HCT116 (cell line): ENCODE measurements around the gene COX7B. TPM values are rescaled to one million over a fixed set of nuclear protein-coding genes. Genes with fewer than 3 reads are reported as not detected.

Experiments used
- ATAC-seq: fragments of 200-7000 bp; cut with Tn5 transposase; 2 replicates; pipeline ENCODE4 v1.9.1; 2020; ENCODE audit warnings: mild to moderate bottlenecking, moderate library complexity
- BruUV-seq: library from RNA; stranded (reverse); fragments of 400-500 nt; replicated peaks from 2 replicates; lab custom pipeline; 2021; lab: Mats Ljungman, UMichigan
- CTCF ChIA-PET: fragments of 300-600 bp; sonication (Branson Sonifier 250); formaldehyde crosslinking; loops from one replicate; lab custom pipeline; 2021; ENCODE audit warnings: antibody characterized with exemption; lab: Charles Lee
- POLR2A ChIA-PET: fragments of 300-600, 350-600 bp; sonication (Branson Sonifier 250); formaldehyde crosslinking; loops from one replicate; lab custom pipeline; 2021; ENCODE audit warnings: antibody characterized with exemption; lab: Charles Lee
- RAD21 ChIA-PET, 2 experiments: fragments of 300-600 bp; sonication (Branson Sonifier 250); formaldehyde crosslinking; loops; one replicate each; lab custom pipeline; 2023; ENCODE audit warnings: low total read pairs in 2 of 2; ENCODE audit not compliant: uncharacterized antibody in 2 of 2, unreplicated experiment in 2 of 2, low non-redundant PET in 1 of 2; lab: Charles Lee
- DNase-seq: peaks from one replicate; pipeline ENCODE4 v3.0.0-alpha.2; 2010; ENCODE audit warnings: low read depth, low spot score
- H2AFZ ChIP-seq: fragments of 200-600 bp; shearing (Covaris generic), sonication (generic); 2 replicates; pipeline ENCODE4 v1.6.1; 2017; ENCODE audit warnings: low read depth, mixed run types, mixed read lengths, antibody characterized with exemption, low read length; ENCODE audit not compliant: poor library complexity, severe bottlenecking
- H3K27ac ChIP-seq: 2 replicates; pipeline ENCODE4 v1.5.1; 2012; ENCODE audit warnings: low read depth, low read length
- H3K27me3 ChIP-seq: fragments of 200-600 bp; sonication (generic); 2 replicates; pipeline ENCODE4 v1.6.1; 2016; ENCODE audit warnings: mixed run types, low read length, mixed read lengths; ENCODE audit not compliant: insufficient read depth
- H3K36me3 ChIP-seq, 2 experiments: fragments of 200-500 bp in 1 of 2; fragments of 200-600 bp in 1 of 2; sonication (Bioruptor generic) in 1 of 2; sonication (generic) in 1 of 2; 2 replicates each; pipeline versions ENCODE4 v1.5.1 to v1.6.1; 2014 to 2016; ENCODE audit warnings: low read length in 2 of 2, inconsistent platforms in 1 of 2, mixed read lengths in 1 of 2, mixed run types in 1 of 2; ENCODE audit not compliant: insufficient read depth in 2 of 2, control insufficient read depth in 1 of 2
- H3K4me1 ChIP-seq, 2 experiments: fragments of 200-600 bp in 1 of 2; sonication (generic) in 1 of 2; 2 replicates each; pipeline versions ENCODE4 v1.5.1 to v1.6.1; 2012 to 2017; ENCODE audit warnings: low read length in 2 of 2, inconsistent platforms in 1 of 2, mild to moderate bottlenecking in 1 of 2, mixed read lengths in 1 of 2, mixed run types in 1 of 2, moderate library complexity in 1 of 2; ENCODE audit not compliant: insufficient read depth in 2 of 2, control insufficient read depth in 1 of 2
- H3K4me2 ChIP-seq: fragments of 200-600 bp; sonication (generic); 2 replicates; pipeline ENCODE4 v1.6.1; 2017; ENCODE audit warnings: mixed run types, low read length, mixed read lengths
- H3K4me3 ChIP-seq, 2 experiments: fragments of 200-600 bp in 1 of 2; sonication (generic) in 1 of 2; replicated peaks in 1 of 2; 2 replicates each; pipeline ENCODE4 v1.5.1; 2011 to 2016; ENCODE audit warnings: low read length in 2 of 2, control low read depth in 1 of 2, low read depth in 1 of 2, mild to moderate bottlenecking in 1 of 2, mixed read lengths in 1 of 2, mixed run types in 1 of 2
- H3K79me2 ChIP-seq: fragments of 200-600 bp; sonication (generic); 2 replicates; pipeline ENCODE4 v1.6.1; 2017; ENCODE audit warnings: mild to moderate bottlenecking, mixed run types, low read length, moderate library complexity, mixed read lengths; ENCODE audit not compliant: insufficient read depth
- H3K9ac ChIP-seq: fragments of 200-600 bp; sonication (generic); 2 replicates; pipeline ENCODE4 v1.6.1; 2016; ENCODE audit warnings: low read length, mixed read lengths
- H3K9me2 ChIP-seq: fragments of 200-600 bp; sonication (generic), shearing (Covaris generic); 2 replicates; pipeline ENCODE4 v1.6.1; 2017; ENCODE audit warnings: mixed run types, mild to moderate bottlenecking, moderate library complexity; ENCODE audit not compliant: insufficient read depth
- H3K9me3 ChIP-seq, 2 experiments: fragments of 200-500 bp in 1 of 2; fragments of 200-600 bp in 1 of 2; sonication (Bioruptor generic) in 1 of 2; sonication (generic) in 1 of 2; 2 replicates each; pipeline ENCODE4 v1.6.1; 2014 to 2017; ENCODE audit warnings: low read length in 2 of 2, mixed read lengths in 2 of 2, inconsistent platforms in 1 of 2, low read depth in 1 of 2, mild to moderate bottlenecking in 1 of 2, mixed run types in 1 of 2, moderate library complexity in 1 of 2; ENCODE audit not compliant: control insufficient read depth in 1 of 2, insufficient read depth in 1 of 2
- H4K20me1 ChIP-seq: fragments of 200-600 bp; sonication (generic), shearing (Covaris generic); 2 replicates; pipeline ENCODE4 v1.6.1; 2017; ENCODE audit warnings: mixed run types, mild to moderate bottlenecking, moderate library complexity; ENCODE audit not compliant: insufficient read depth
- ATF3 ChIP-seq: IDR thresholded peaks from 2 replicates; pipeline ENCODE4 v1.6.1; 2012
- CBX3 ChIP-seq: IDR thresholded peaks from 2 replicates; pipeline ENCODE4 v1.6.1; 2012; ENCODE audit warnings: low read depth
- CTCF ChIP-seq, 3 experiments: fragments of 200-600 bp in 1 of 3; sonication (generic) in 1 of 3; IDR thresholded peaks in 2 of 3; conservative IDR thresholded peaks in 1 of 3; 2 replicates each; pipeline ENCODE4 v1.5.1; 2012 to 2017; ENCODE audit warnings: low read depth in 2 of 3, low read length in 2 of 3, antibody characterized with exemption in 1 of 3, borderline replicate concordance in 1 of 3, control low read depth in 1 of 3, mild to moderate bottlenecking in 1 of 3, mixed read lengths in 1 of 3, mixed run types in 1 of 3, moderate library complexity in 1 of 3; ENCODE audit not compliant: insufficient read depth in 1 of 3
- EGR1 ChIP-seq: IDR thresholded peaks from 2 replicates; pipeline ENCODE4 v1.6.1; 2012; ENCODE audit warnings: low read depth
- EZH2 ChIP-seq: fragments of 200-600 bp; sonication (generic); IDR thresholded peaks from 2 replicates; pipeline ENCODE4 v1.6.1; 2017; ENCODE audit warnings: antibody characterized with exemption, mixed run types
- EZH2phosphoT487 ChIP-seq: fragments of 200-600 bp; IDR thresholded peaks from 2 replicates; pipeline ENCODE4 v1.6.1; 2018; ENCODE audit warnings: antibody characterized with exemption, borderline replicate concordance
- FOSL1 ChIP-seq: IDR thresholded peaks from 2 replicates; pipeline ENCODE4 v1.6.1; 2012; ENCODE audit warnings: low read depth
- JUND ChIP-seq: IDR thresholded peaks from 2 replicates; pipeline ENCODE4 v1.6.1; 2012
- REST ChIP-seq: IDR thresholded peaks from 2 replicates; pipeline ENCODE4 v1.6.1; 2012; ENCODE audit warnings: low read depth
- SIN3A ChIP-seq: IDR thresholded peaks from 2 replicates; pipeline ENCODE4 v1.6.1; 2012; ENCODE audit warnings: low read depth
- SP1 ChIP-seq: IDR thresholded peaks from 2 replicates; pipeline ENCODE4 v1.6.1; 2012; ENCODE audit warnings: low read depth
- SRF ChIP-seq: IDR thresholded peaks from 2 replicates; pipeline ENCODE4 v1.6.1; 2012; ENCODE audit warnings: low read depth
- ZBTB33 ChIP-seq: IDR thresholded peaks from 2 replicates; pipeline ENCODE4 v1.6.1; 2011; ENCODE audit warnings: mild to moderate bottlenecking, low read length, moderate library complexity; ENCODE audit not compliant: insufficient replicate concordance; ENCODE audit errors: extremely low read depth
- ZFX ChIP-seq: fragments of 450-650 bp; IDR thresholded peaks from 2 replicates; pipeline ENCODE4 v1.6.1; 2017
- ZNF274 ChIP-seq: fragments of 200-500 bp; sonication (Bioruptor generic); IDR thresholded peaks from 2 replicates; pipeline ENCODE4 v1.6.1; 2014; ENCODE audit warnings: mild to moderate bottlenecking, low read depth, low read length, inconsistent platforms
- intact Hi-C: fragments of 100-400 bp; cut with micrococcal nuclease; formaldehyde crosslinking; loops from 2 replicates; pipeline ENCODE4 v1.10.0; 2022
- total RNA-seq: library from RNA; stranded (reverse); gene quantifications from one replicate; pipeline ENCODE4 v1.2.1, GENCODE V29; 2021; ENCODE audit not compliant: unreplicated experiment

Gene COX7B
- total RNA-seq, 1 experiment from 2014 or later = 268 TPM

- H3K79me2 ChIP-seq = no peaks in the 10 kb centered on the region
- no peaks in the 10 kb centered on the region for H3K9me3 ChIP-seq
- H3K27ac ChIP-seq = no peak overlapping the region
- H3K9me2 ChIP-seq = no peaks in the 10 kb centered on the region
- H3K9ac ChIP-seq = no peak overlapping the region
- H3K27me3 ChIP-seq = no peaks in the 10 kb centered on the region
- H3K4me2 ChIP-seq = no peak overlapping the region
- TF ChIP-seq EZH2 = no peak
- TF ChIP-seq EZH2phosphoT487 = no peak
- no peak for TF ChIP-seq FOSL1
- TF ChIP-seq SRF = no peak
- no peak for TF ChIP-seq ATF3
- no peak for TF ChIP-seq CTCF (IDR thresholded peaks at IDR 0.05 in 2 of 3, conservative IDR thresholded peaks at IDR 0.05 in 1 of 3; ENCODE audit: borderline replicate concordance in 1 of 3, insufficient read depth in 1 of 3, low read depth in 2 of 3, low read length in 2 of 3)
- no peak for TF ChIP-seq SIN3A
- TF ChIP-seq ZNF274 = no peak
- no peak for TF ChIP-seq REST
- TF ChIP-seq ZBTB33 = no peak
- TF ChIP-seq ZFX = no peak
- TF ChIP-seq JUND = no peak
- TF ChIP-seq EGR1 = no peak
- TF ChIP-seq CBX3 = no peak
- no peak for TF ChIP-seq SP1
- H2AFZ ChIP-seq = no peak overlapping the region
- ChIA-PET POLR2A (no interaction called here), RAD21 (no interaction called here), CTCF (no interaction called here)
- intact Hi-C loops = no loop called here
- DNase-seq (no peak), ATAC-seq (no peak)
- no peaks in the 10 kb centered on the region for H3K36me3 ChIP-seq
- no TSS peak for BruUV-seq
- no peaks in the 10 kb centered on the region for H4K20me1 ChIP-seq
- H3K4me3 ChIP-seq = no peak overlapping the region
- H3K4me1 ChIP-seq = no peaks in the 10 kb centered on the region
Observed at GRCh38 chrX:77952173-77952572, 52.9 kb downstream of the COX7B start.
